Measurements from ENCODE around the gene IKZF1. TPM values are rescaled to one million over a fixed set of nuclear protein-coding genes. Genes with fewer than 3 reads are reported as not detected.

Gene IKZF1
- total RNA-seq, 8 experiments from 2014 or later, result 0.09 to 1.5 (median 0.43) TPM; not detected in 1

Other genes starting within 250 kb of the IKZF1 start
- gene ZPBP, start 211.5 kb upstream of the IKZF1 start, total RNA-seq, result not detected
- 10 to 100 TPM in 6 of 8 experiments, 1 to 10 TPM in 2; 4.2 to 23.1 (median 13.3) TPM for gene FIGNL1, start 145.6 kb downstream of the IKZF1 start, total RNA-seq